GM19025 (cell line): ENCODE data around the gene FAAP100.
"Not testable (repeated sequence)": the region's sequence is repeated elsewhere in the genome, so short reads cannot be mapped to it uniquely, and the experiment has no call there.

Experiments
- ATAC-seq: cut with Tn5 transposase; IDR thresholded peaks from one replicate; pipeline ENCODE4 v1.9.1; 2021; ENCODE audit warnings: mild to moderate bottlenecking, low read depth, moderate library complexity; ENCODE audit not compliant: unreplicated experiment

FAAP100 gene

DNA sequence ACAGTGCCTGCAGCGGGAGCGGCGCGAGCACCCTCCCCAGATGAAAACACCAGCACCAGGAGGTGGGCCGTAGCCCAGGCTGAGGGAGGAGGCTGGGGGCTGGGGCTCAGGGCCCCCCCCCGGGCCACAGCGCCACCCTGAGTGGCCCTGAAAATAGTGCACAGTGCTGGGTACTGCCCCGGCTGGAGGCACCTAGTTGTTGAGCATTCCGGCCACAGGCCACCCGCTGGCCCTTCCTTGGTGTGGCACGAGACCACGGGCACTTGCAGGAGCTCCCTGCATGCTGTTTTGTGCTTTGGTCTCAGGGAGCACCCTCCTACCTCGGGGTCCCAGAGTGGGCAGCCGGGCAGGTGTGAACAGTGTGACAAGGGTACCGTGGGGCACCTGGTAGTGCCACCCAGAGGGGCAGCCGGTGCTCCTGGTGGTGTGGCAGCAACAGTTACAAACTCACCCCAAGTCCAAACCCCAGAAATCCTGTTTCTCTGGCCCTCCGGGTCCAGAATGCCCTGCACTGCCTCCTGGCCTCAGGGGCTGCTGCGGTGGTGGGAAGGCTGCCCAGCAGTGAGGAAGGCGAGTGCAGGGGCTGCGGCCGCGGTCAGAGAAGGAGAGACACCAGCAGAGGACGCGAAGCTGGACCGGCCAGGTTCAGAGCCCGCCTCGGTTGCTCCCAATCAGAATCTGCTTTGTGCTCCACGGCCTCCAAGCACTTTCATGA lies 12.0 kb downstream of the FAAP100 start:
- no peak for ATAC-seq

DNA sequence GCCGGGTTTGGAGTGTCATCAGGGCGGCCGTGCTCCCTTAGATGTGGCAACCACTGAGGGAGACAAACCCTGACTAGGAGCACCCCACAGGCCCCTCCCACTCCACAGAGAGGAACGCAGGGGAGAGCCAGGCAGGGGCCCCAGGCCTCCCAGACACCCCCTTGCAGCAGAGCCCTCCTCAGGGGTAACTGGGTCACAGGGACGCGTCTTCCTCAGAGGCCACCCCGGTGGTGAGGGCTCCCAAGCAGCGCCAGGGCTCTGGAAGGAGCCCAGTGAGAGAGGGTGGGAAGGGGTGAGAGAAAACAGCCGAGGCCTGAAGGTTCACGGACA lies 12.6 kb downstream of the FAAP100 start:
- ATAC-seq, result no peak

DNA sequence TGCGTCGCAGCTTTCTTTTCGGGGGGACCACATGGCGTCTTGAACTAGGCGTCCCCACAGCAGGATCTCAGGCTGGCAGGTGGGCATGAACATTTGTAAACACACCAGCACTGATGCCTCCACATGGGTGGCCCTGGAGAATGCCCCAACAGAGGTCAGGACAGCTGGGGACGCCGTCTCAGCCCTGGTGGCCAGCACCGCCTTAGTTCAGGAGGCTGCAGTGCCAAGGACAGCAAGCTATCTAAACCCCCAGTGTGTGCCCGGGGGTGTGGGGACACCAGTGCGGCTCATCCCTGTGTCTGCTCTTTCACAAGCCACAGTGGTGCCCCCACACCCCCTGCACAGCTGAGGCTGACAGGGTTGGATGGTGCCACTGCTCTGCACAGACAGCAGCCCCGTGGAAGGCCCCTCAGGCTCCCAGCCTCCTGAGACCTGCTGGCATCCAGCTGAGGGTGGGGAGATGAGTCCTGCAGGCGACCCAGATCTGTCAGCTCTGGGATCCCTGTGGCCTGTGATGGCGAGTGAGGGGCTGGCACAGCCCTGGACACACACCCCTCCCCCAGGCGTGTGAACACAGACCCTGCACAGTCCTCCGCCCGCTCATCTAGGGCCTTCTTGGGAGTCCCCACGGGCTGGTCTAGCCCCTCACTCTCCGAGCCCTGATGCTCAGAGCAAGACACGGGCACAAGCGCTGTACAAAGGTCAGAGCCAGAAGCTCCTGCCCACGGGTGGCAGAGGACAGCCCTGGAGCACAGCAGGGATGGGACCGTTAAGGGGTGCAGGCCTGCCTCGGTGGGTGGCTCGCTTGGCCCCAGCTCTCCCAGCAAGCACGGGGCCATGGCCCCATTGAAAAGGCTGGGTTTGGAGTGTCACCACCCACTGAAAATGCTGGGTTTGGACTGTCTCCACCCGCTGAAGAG lies 13.2 kb downstream of the FAAP100 start:
- ATAC-seq, result no peak

DNA sequence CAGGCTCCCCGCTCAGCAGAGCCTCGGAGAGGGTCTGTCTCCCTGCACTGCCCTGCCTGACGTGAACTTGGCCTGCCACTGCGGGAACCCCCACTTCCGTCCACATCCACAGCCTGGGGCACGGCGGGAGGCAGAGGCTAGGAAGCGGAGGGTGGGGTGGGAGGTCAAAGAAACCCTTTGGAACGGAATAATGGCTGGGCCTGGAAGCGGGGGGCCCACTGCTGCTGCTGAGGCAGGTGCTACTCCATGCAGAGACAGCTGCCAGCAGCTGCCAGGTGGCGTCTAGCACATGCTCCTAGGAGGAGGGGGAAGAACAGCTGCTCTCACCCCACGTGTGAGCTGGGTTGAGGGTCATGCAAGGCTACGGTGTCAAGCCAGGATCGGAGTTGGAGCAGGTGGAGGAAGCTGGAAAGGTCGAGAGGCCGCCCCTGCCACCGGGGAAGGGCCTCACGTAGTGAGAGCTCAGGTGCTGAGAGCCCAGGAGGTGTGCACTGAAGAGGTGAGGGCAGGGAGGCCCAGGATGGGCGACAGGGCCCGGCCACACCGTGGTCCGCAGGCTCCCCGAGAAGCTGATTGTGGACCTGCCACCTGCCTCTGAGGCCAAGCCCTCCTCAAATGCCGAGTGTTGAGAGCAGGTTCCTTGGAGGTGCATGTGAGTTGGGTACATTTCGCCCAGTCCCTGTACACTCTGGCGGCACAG lies 14.1 kb downstream of the FAAP100 start:
- no peak for ATAC-seq

DNA sequence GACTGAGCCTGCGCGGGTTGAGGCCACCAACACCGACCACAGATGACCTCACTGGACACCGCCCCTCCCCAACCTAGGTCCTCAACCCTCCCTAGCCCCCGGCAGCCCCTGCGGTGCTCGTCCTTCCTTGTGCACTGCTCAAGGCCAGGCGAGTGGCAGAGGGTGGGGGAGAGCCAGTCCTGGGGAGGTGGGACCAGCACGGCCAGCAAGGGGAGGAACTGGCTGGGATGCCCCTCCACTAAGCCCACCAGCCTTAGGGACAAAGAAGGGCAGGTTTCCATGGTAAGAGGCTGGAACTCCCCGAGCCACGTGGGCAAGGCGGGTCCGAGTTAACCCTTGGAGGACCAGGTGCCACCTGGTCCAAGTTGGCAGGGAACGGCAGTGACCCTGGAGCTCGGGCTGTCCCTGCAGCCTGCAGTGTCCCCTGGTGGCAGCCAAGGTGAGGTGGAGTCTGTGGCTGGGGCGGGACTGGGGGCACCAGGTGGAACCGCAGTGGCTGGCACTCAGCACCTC lies 14.8 kb downstream of the FAAP100 start:
- no peak for ATAC-seq

DNA sequence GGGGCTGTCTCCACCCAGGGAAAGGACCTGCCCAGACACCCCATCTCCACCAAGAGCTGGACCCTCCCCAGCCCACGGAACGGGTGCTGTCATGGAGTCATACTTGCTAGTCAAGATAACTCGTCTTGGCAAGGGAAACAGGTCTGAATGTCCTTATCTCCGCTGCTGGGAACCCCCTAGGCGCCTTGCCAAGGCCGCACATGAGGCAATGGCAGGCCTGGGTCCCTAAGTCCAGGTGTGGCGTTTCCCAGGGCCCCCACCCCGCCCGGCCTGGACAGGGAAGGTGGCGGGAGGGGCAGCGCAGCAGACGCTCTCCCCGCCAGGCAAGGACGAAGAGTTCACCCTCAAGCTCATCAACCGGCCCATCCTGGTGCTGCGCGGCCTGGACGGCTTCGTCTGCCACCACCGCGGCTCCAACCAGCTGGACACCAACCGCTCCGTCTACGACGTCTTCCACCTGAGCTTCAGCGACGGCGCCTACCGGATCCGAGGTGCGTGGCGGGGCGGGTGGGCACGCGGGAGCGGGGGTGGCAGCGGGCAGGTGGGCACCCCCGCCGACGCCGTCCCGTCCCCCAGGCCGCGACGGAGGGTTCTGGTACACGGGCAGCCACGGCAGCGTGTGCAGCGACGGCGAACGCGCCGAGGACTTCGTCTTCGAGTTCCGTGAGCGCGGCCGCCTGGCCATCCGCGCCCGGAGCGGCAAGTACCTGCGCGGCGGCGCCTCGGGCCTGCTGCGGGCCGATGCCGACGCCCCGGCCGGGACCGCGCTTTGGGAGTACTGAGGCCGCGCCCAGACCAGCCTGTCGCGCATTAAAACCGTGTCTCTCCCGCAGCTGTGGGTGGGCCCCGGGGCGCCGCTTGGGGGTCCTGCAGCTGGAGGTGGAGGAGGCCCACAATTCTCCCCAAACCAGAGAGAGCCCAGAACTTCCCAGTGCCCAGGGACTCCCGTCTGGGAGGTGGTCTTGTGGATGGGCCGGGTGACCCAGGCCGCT lies 15.6 kb downstream of the FAAP100 start:
- ATAC-seq, result no peak

DNA sequence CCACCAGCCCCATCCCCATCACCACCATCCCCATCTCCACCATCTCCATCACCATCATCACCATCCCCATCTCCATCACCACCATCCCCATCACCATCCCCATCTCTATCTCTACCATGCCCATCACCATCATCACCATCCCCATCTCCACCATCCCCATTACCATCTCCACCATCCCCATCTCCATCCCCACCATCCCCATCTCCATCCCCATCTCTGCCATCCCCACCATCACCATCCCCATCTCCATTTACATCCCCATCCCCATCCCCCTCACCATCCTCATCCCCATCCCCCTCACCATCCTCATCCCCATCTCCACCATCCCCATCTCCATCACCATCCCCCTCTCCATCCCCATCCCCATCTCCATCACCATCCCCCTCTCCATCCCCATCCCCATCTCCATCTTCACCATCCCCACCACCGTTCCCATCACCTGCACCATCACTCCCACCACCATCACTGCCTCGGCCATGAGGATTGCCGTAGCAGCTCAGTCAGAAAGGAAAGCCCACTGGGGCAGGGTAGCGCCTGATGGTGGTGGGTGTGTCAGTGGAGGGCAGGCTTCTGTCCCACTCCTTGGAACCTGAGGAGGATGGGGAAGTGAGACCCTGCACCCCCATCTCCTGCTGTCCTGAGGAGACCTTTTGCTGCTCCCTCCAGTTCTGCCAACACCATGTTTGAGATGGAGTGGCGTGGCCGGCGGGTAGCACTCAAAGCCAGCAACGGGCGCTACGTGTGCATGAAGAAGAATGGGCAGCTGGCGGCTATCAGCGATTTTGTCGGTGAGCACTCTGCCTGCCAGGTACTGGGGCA lies 16.5 kb downstream of the FAAP100 start:
- ATAC-seq, result no peak

DNA sequence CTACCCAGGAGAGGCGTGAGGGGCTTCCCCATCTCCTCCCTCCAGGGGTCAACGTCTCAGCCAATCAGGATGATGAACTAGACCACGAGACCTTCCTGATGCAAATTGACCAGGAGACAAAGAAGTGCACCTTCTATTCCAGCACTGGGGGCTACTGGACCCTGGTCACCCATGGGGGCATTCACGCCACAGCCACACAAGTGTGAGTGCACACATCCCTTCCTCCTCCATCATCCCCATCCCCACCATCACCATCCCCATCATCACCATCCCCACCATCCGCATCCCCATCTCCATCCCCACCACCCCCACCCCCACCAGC lies 17.2 kb downstream of the FAAP100 start:
- ATAC-seq, result no peak

DNA sequence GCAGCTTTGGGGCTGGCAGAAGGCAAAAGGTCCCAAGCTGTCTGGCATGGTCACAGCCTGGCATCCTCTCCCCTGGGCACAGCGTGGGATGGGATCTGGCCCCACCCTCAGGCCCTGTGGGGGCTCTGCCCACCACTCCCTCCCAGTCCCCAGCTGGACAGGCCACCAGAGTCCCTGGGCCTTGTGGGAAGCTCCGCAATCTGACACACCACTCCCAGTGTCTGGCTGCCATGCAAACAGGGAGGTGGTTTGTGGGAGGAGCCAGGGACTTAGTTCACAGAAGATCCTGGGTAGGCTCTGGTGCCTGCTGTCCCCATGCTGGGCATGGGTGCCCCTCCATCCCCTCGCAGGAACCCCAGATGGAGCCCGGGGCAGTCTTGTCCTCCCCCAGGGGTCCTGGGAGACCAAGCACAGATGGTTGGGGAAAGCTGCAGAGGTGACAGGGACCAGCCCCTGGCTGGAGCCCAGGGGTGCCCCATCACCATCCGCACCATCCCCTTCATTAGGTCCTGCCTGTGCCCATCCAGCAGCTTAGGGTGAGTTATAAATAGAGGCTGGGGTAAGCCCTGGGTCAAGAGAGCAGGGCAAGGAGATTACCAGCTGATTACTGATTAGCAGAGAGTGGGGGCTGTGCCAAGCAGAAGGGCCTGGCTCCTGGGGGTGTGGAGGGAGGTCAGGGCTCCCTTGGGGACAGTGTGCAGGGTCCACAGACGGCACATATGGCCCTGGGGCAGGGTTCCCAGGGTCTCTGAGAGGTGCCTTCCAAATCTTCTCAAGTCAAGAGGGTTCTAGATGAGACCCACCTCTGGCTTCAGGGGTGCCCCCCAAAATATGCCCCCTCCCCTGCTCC lies 17.8 kb downstream of the FAAP100 start:
- no peak for ATAC-seq

DNA sequence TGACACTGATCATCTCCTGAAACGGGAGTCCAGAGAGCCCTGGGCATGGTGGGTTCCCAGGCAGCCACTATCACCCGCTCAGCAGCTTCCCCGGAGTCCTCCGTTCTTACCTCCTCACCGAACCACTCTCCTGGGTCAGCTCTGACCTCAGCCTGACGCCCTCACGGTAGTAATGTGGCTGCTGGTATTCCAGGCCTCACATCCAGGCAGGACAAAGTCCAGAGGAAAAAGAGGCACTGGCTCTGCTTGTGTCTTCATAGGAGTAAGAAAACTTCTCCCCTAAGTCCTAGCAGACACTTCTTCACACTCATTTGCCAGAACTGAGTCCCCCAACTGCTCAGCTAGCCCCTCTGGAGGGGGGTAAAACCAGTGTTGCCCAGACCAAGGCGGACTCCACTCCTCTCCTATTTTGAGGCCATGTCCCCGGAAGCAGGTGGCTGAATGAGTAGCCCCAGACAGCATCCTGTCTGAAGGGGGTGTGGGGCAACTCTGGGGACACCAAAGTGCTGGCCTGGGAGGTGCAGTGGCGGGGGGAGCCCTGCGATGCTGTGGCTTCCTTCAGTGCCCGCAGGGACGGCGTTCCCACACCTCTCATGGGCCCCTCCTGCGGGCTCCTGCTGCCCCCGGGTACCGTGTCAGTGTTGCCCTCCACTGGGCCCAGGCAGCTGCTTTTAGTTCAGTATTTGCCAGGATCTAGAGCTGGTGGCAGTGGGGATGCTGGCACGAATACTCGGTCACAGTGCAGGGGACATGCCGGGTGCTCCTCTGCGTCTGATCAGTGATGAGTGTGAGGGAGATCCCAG lies 18.6 kb downstream of the FAAP100 start:
- ATAC-seq, result no peak

DNA sequence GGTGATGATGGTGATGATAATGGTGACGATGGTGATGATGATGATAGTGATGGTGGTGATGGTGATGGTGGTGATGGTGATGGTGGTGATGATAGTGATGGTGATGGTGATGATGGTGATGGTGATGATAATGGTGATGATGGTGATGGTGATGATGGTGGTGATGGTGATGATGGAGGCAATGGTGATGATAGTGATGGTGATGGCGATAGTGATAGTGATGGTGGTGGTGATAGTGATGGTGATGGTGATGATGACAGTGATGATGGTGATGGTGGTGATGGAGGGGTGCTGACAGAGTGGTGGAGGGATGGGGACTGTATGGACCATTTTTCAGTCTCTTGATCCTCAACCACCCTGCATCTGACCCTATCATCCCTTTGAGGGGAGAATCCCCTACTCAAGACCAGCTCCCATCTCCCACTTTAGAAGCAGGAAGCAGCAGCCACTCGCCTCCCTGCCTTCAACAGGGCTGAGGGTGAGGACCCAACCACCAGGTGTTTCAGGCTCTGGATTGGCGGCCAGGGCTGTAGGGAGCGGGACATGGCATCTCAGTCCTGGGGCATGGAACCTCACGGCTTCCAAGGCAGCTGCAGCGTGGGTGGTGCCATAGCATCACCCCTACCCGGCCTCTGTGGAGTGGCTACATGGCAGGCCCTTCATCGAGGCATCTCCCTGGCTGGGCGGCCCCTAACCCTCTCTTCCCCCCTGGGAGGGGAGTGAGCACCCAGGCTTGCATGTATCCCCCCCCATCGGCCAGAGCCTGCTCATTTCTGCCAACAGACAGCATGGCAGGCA lies 19.5 kb downstream of the FAAP100 start:
- ATAC-seq, result no peak

DNA sequence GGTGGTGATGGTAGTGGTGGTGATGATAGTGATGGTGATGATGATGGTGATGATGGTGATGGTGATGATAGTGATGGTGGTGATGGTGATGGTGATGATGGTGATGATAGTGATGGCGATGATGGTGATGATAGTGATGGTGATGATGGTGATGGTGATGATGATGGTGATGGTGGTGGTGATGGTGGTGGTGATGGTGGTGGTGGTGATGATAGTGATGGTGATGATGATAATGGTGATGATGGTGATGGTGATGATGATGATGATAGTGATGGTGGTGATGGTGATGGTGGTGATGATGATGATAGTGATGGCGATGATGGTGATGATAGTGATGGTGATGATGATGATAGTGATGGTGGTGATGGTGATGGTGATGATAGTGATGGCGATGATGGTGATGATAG lies 20.2 kb downstream of the FAAP100 start:
- not testable (repeated sequence) for ATAC-seq

DNA sequence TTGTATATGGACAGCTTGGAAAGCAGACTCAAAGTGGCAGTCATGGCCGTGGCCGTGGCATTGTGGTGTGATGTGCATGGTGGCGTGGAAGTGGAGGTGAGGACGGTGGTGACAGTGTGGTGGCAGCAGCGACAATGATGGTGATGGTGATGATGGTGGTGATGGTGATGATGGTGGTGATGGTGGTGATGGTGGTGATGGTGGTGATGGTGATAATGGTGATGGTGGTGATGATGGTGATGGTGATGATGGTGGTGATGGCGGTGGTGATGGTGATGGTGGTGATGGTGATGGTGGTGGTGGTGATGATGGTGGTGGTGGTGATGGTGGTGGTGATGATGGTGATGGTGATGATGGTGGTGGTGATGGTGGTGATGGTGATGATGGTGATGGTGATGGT lies 21.1 kb downstream of the FAAP100 start:
- not testable (repeated sequence) for ATAC-seq

DNA sequence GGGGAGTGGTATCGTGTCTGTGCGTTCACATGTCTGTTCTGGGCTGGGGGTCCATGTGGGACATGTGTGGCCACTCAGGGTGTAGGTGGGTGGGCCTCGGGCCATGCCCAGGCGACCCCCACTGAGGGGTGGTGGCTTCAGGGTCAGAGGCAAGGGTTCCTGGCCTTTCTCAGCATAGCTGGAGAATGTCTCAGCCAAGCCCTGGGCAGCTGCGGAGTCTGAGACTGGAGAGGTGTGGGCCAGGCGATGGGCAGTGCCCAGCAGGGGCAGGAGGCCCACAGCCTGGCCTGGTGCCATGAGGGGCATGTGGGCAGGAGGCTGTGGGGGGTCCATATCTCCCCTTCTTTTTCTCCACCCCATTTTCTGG lies 22.7 kb downstream of the FAAP100 start:
- no peak for ATAC-seq

DNA sequence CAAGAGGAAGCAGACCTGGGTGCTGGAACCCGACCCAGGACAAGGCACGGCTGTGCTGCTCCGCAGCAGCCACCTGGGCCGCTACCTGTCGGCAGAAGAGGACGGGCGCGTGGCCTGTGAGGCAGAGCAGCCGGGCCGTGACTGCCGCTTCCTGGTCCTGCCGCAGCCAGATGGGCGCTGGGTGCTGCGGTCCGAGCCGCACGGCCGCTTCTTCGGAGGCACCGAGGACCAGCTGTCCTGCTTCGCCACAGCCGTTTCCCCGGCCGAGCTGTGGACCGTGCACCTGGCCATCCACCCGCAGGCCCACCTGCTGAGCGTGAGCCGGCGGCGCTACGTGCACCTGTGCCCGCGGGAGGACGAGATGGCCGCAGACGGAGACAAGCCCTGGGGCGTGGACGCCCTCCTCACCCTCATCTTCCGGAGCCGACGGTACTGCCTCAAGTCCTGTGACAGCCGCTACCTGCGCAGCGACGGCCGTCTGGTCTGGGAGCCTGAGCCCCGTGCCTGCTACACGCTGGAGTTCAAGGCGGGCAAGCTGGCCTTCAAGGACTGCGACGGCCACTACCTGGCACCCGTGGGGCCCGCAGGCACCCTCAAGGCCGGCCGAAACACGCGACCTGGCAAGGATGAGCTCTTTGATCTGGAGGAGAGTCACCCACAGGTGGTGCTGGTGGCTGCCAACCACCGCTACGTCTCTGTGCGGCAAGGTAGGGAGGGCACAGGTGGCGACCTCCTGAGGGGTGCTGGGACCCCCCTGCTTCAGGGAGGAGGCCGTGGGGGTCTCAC lies 23.3 kb downstream of the FAAP100 start:
- ATAC-seq, result no peak

DNA sequence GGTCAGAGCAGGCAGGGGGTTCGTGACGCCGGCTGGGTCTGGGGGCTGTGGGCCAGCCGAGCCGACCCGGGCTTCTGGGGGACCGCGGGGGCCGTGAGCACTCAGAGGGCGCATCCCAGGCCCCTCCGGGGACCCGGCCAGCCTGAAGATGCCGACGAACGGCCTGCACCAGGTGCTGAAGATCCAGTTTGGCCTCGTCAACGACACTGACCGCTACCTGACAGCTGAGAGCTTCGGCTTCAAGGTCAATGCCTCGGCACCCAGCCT lies 23.8 kb downstream of the FAAP100 start:
- no peak for ATAC-seq
